Activated CD8-positive, alpha-beta memory T cell treated with anti-CD3 and anti-CD28 coated beads for 48 hours (primary cell): ENCODE data around the gene AGR2.
"Not testable (repeated sequence)": the region's sequence is repeated elsewhere in the genome, so short reads cannot be mapped to it uniquely, and the experiment has no call there.

Source experiments
- DNase-seq, 3 experiments: peaks; one replicate each; pipeline ENCODE4 v3.0.0-alpha.2; 2020; ENCODE audit warnings: low read depth in 2 of 3, low spot score in 2 of 3

The AGR2 gene

GRCh38 chr7:16774986-16775385 lies 29.8 kb downstream of the AGR2 start:
- no peak for DNase-seq

- no peak for DNase-seq
Measured at GRCh38 chr7:16774294-16774693, 30.5 kb downstream of the AGR2 start.

- no peak for DNase-seq
Measured at GRCh38 chr7:16773884-16774283, 30.9 kb downstream of the AGR2 start.

GRCh38 chr7:16773326-16773725 lies 31.5 kb downstream of the AGR2 start:
- DNase-seq = no peak

- DNase-seq = no peak
Measured at GRCh38 chr7:16770657-16771329, 34.0 kb downstream of the AGR2 start.

- DNase-seq = not testable (repeated sequence)
Measured at GRCh38 chr7:16769994-16770393, 34.8 kb downstream of the AGR2 start.

GRCh38 chr7:16765436-16765859 lies 39.4 kb downstream of the AGR2 start:
- no peak for DNase-seq

- DNase-seq = no peak
Measured at GRCh38 chr7:16764942-16765341, 39.9 kb downstream of the AGR2 start.

- no peak for DNase-seq
Measured at GRCh38 chr7:16762177-16762576, 42.6 kb downstream of the AGR2 start.

- DNase-seq = no peak
Measured at GRCh38 chr7:16759840-16760239, 45.0 kb downstream of the AGR2 start.

GRCh38 chr7:16758631-16759611 lies 45.9 kb downstream of the AGR2 start:
- DNase-seq = no peak

- no peak for DNase-seq
Measured at GRCh38 chr7:16758036-16758435, 46.8 kb downstream of the AGR2 start.

GRCh38 chr7:16755397-16755796 lies 49.4 kb downstream of the AGR2 start:
- DNase-seq = no peak

GRCh38 chr7:16754856-16755317 lies 49.9 kb downstream of the AGR2 start:
- no peak for DNase-seq

GRCh38 chr7:16753932-16754855 lies 50.6 kb downstream of the AGR2 start:
- peak in 2 of 3 experiments; percentile 2 to 8 for DNase-seq

GRCh38 chr7:16753102-16753931 lies 51.5 kb downstream of the AGR2 start, which contains the start of gene TSPAN13:
TSPAN13 (plus strand) TSS chr7:16753755; CDS start chr7:16753968, 213 bp downstream.
- peak; percentile 21 to 45 (median 41) for DNase-seq

GRCh38 chr7:16747102-16747501 lies 57.7 kb downstream of the AGR2 start:
- no peak for DNase-seq

GRCh38 chr7:16745645-16746044 lies 59.2 kb downstream of the AGR2 start:
- DNase-seq = no peak

GRCh38 chr7:16744518-16745250 lies 60.1 kb downstream of the AGR2 start:
- no peak for DNase-seq
